Right renal pelvis (tissue), 4 donors: ENCODE results near the gene NRXN3. TPM values are rescaled to one million over a fixed set of nuclear protein-coding genes. Genes with fewer than 3 reads are reported as not detected.
A peak's percentile ranks its signal among the peaks of the same experiment; 100 is the strongest.

Source experiments
- DNase-seq, 4 donors: peaks; one replicate each; pipeline ENCODE4 v3.0.0-alpha.2; 2013; ENCODE audit warnings: low read depth in 4 of 4, low spot score in 3 of 4, missing footprints in 1 of 4
- polyA plus RNA-seq, 4 donors: library from polyadenylated mRNA; unstranded; fragments of 120-200 nt; gene quantifications; one replicate each; pipeline ENCODE4 v1.2.1, GENCODE V29; 2013; ENCODE audit not compliant: insufficient read length in 4 of 4

NRXN3 gene
- polyA plus RNA-seq, 4 donors, result 5.7 to 7.3 (median 7.2) TPM

- DNase-seq, result no peak
Measured at GRCh38 chr14:78764240-78764639, 594.1 kb downstream of the NRXN3 start.

GRCh38 chr14:78764645-78765044 lies 594.5 kb downstream of the NRXN3 start:
- DNase-seq, result no peak

GRCh38 chr14:78767436-78767835 lies 597.3 kb downstream of the NRXN3 start:
- no peak for DNase-seq

- DNase-seq, result no peak
Measured at GRCh38 chr14:78782551-78782950, 612.4 kb downstream of the NRXN3 start.

GRCh38 chr14:78785265-78785664 lies 615.1 kb downstream of the NRXN3 start:
- DNase-seq, result no peak

GRCh38 chr14:78788467-78789360 lies 618.5 kb downstream of the NRXN3 start:
- no peak for DNase-seq

- DNase-seq, result no peak
Measured at GRCh38 chr14:78790271-78790670, 620.1 kb downstream of the NRXN3 start.

GRCh38 chr14:78798757-78799156 lies 628.6 kb downstream of the NRXN3 start:
- DNase-seq, result no peak

GRCh38 chr14:78805570-78805969 lies 635.4 kb downstream of the NRXN3 start:
- no peak for DNase-seq

- no peak for DNase-seq
Measured at GRCh38 chr14:78823035-78823434, 652.9 kb downstream of the NRXN3 start.

GRCh38 chr14:78823516-78823915 lies 653.3 kb downstream of the NRXN3 start:
- no peak for DNase-seq

- DNase-seq, result no peak
Measured at GRCh38 chr14:78829274-78829673, 659.1 kb downstream of the NRXN3 start.

- no peak for DNase-seq
Measured at GRCh38 chr14:78834766-78835451, 664.7 kb downstream of the NRXN3 start.

GRCh38 chr14:78835909-78836308 lies 665.7 kb downstream of the NRXN3 start:
- DNase-seq, result no peak

- DNase-seq, result peak; percentile 21 to 37 (median 29)
Measured at GRCh38 chr14:78836777-78837176, 666.6 kb downstream of the NRXN3 start.

- no peak for DNase-seq
Measured at GRCh38 chr14:78838959-78839358, 668.8 kb downstream of the NRXN3 start.

GRCh38 chr14:78840898-78841297 lies 670.7 kb downstream of the NRXN3 start:
- no peak for DNase-seq

GRCh38 chr14:78847801-78848200 lies 677.6 kb downstream of the NRXN3 start:
- no peak for DNase-seq

GRCh38 chr14:78848234-78848820 lies 678.2 kb downstream of the NRXN3 start:
- peak; percentile 12 to 27 (median 20) for DNase-seq

GRCh38 chr14:78849952-78850351 lies 679.8 kb downstream of the NRXN3 start:
- DNase-seq, result no peak

GRCh38 chr14:78851189-78851588 lies 681.0 kb downstream of the NRXN3 start:
- DNase-seq, result no peak
